GM12873 (cell line): ENCODE measurements around the gene RNF112.

Experiments used
- CTCF ChIP-seq: IDR thresholded peaks from 2 replicates; pipeline ENCODE4 v1.5.1; 2012; ENCODE audit warnings: low read depth, mild to moderate bottlenecking, moderate library complexity, low read length, control low read depth; ENCODE audit not compliant: insufficient read depth; ENCODE audit errors: missing control alignments

The RNF112 gene

GRCh38 chr17:19412510-19412909 lies 1.5 kb downstream of the RNF112 start:
- no peak for TF ChIP-seq CTCF

GRCh38 chr17:19412984-19413383 lies 2.0 kb downstream of the RNF112 start:
- TF ChIP-seq CTCF = no peak

- no peak for TF ChIP-seq CTCF
Measured at GRCh38 chr17:19413761-19414160, 2.7 kb downstream of the RNF112 start.

GRCh38 chr17:19414396-19415280 lies 3.6 kb downstream of the RNF112 start:
- TF ChIP-seq CTCF = no peak

GRCh38 chr17:19415311-19415710 lies 4.3 kb downstream of the RNF112 start:
- TF ChIP-seq CTCF = no peak

- TF ChIP-seq CTCF = no peak
Measured at GRCh38 chr17:19415806-19416775, 5.1 kb downstream of the RNF112 start.

- no peak for TF ChIP-seq CTCF
Measured at GRCh38 chr17:19417611-19418010, 6.6 kb downstream of the RNF112 start.
